Panc1 (cell line): ENCODE results near the gene MAGI1. TPM values are rescaled to one million over a fixed set of nuclear protein-coding genes. Genes with fewer than 3 reads are reported as not detected.

Experiments used
- ATAC-seq: fragments of 200-7000 bp; cut with Tn5 transposase; 2 replicates; pipeline ENCODE4 v1.9.1; 2020; ENCODE audit warnings: mild to moderate bottlenecking, moderate library complexity
- BruUV-seq: library from RNA; stranded (reverse); fragments of 400-500 nt; replicated peaks from 2 replicates; lab custom pipeline; 2021; lab: Mats Ljungman, UMichigan
- CTCF ChIA-PET: fragments of 300-600 bp; sonication (Branson Sonifier 250); formaldehyde crosslinking; loops from one replicate; lab custom pipeline; 2022; ENCODE audit warnings: antibody characterized with exemption; lab: Charles Lee
- POLR2A ChIA-PET: fragments of 300-600 bp; sonication (Branson Sonifier 250); formaldehyde crosslinking; loops from one replicate; lab custom pipeline; 2022; ENCODE audit warnings: antibody characterized with exemption; lab: Charles Lee
- DNase-seq: peaks from one replicate; pipeline ENCODE4 v3.0.0-alpha.2; 2010; ENCODE audit warnings: low read depth, low spot score
- H3K27ac ChIP-seq: 2 replicates; pipeline ENCODE4 v1.5.1; 2011; ENCODE audit warnings: mild to moderate bottlenecking, low read length, inconsistent platforms
- H3K27me3 ChIP-seq: fragments of 200-500 bp; sonication (Bioruptor generic); 2 replicates; pipeline ENCODE4 v1.6.0; 2014; ENCODE audit warnings: low read length, inconsistent platforms; ENCODE audit not compliant: control insufficient read depth, insufficient read depth
- H3K36me3 ChIP-seq: fragments of 200-500 bp; sonication (Bioruptor generic); 2 replicates; pipeline ENCODE4 v1.5.1; 2014; ENCODE audit warnings: inconsistent platforms, mild to moderate bottlenecking, low read length, moderate library complexity; ENCODE audit not compliant: control insufficient read depth, insufficient read depth
- H3K4me1 ChIP-seq: 2 replicates; pipeline ENCODE4 v1.5.1; 2011; ENCODE audit warnings: inconsistent platforms, mild to moderate bottlenecking, low read length, moderate library complexity; ENCODE audit not compliant: control insufficient read depth, insufficient read depth
- H3K4me3 ChIP-seq, 2 experiments: 2 replicates each; pipeline ENCODE4 v1.5.1; 2011 to 2012; ENCODE audit warnings: low read depth in 2 of 2, low read length in 2 of 2, mild to moderate bottlenecking in 2 of 2, inconsistent platforms in 1 of 2, moderate library complexity in 1 of 2
- H3K9me3 ChIP-seq: fragments of 200-500 bp; sonication (Bioruptor generic); 2 replicates; pipeline ENCODE4 v1.5.1; 2014; ENCODE audit warnings: low read depth, mild to moderate bottlenecking, inconsistent platforms, low read length, moderate library complexity; ENCODE audit not compliant: control insufficient read depth, insufficient read depth
- CTCF ChIP-seq: fragments of 450-650 bp; IDR thresholded peaks from 2 replicates; pipeline ENCODE4 v1.5.1; 2017; ENCODE audit warnings: mild to moderate bottlenecking
- POLR2AphosphoS5 ChIP-seq: IDR thresholded peaks from 2 replicates; pipeline ENCODE4 v1.6.1; 2012; ENCODE audit warnings: mild to moderate bottlenecking, low read depth, low read length, moderate library complexity
- REST ChIP-seq, 2 experiments: IDR thresholded peaks; 2 replicates each; pipeline ENCODE4 v1.6.1; 2011 to 2012; ENCODE audit warnings: low read depth in 2 of 2, control low read depth in 1 of 2, low read length in 1 of 2, mild to moderate bottlenecking in 1 of 2, moderate library complexity in 1 of 2; ENCODE audit not compliant: insufficient read depth in 1 of 2
- SIN3A ChIP-seq: IDR thresholded peaks from 2 replicates; pipeline ENCODE4 v1.6.1; 2012; ENCODE audit warnings: low read depth, mild to moderate bottlenecking, low read length, moderate library complexity, borderline replicate concordance; ENCODE audit not compliant: insufficient read depth
- TCF7L2 ChIP-seq: IDR thresholded peaks from 2 replicates; pipeline ENCODE4 v1.6.1; 2011; ENCODE audit warnings: mild to moderate bottlenecking, low read depth, low read length, inconsistent platforms
- in situ Hi-C: cut with HindIII; loops from 2 replicates; pipeline ENCODE4 v1.10.0; 2016; ENCODE audit warnings: low sequenced_read_pairs, low pct_unique_long_range_greater_than_20kb
- intact Hi-C: fragments of 100-400 bp; cut with micrococcal nuclease; formaldehyde crosslinking; loops from one replicate; pipeline ENCODE4 v1.10.0; 2022; ENCODE audit not compliant: unreplicated experiment
- total RNA-seq: library from RNA; stranded (reverse); gene quantifications from one replicate; pipeline ENCODE4 v1.2.1, GENCODE V29; 2021; ENCODE audit not compliant: unreplicated experiment

The MAGI1 gene
- total RNA-seq, 1 experiment from 2014 or later = 9.5 TPM

- Histone ChIP-seq H3K4me1 (peaks cover 5% of the 10 kb centered on the region; the same call in 1 of the 2 replicates), H3K27ac (no peak overlapping the region), H3K27me3 (no peaks in the 10 kb centered on the region), H3K36me3 (no peaks in the 10 kb centered on the region), H3K4me3 (no peak overlapping the region), H3K9me3 (no peaks in the 10 kb centered on the region)
- BruUV-seq = no TSS peak
- TF ChIP-seq CTCF (no peak), TCF7L2 (no peak), POLR2AphosphoS5 (no peak), SIN3A (no peak), REST (IDR thresholded peaks at IDR 0.05; ENCODE audit: insufficient read depth in 1 of 2, low read depth in 2 of 2, low read length in 1 of 2) (no peak)
- no peak for ATAC-seq
- in situ Hi-C loops = no loop called here
- intact Hi-C loops = no loop called here
- POLR2A ChIA-PET = no interaction called here
- DNase-seq = no peak
- CTCF ChIA-PET = no interaction called here
Measured at GRCh38 chr3:65783117-65783516, 255.6 kb downstream of the MAGI1 start.

- intact Hi-C loops (no loop called here), in situ Hi-C loops (no loop called here)
- peaks cover 5% of the 10 kb centered on the region; the same call in 1 of the 2 replicates for H3K4me1 ChIP-seq
- POLR2A ChIA-PET = no interaction called here
- no TSS peak for BruUV-seq
- DNase-seq (no peak), ATAC-seq (no peak)
- H3K9me3 ChIP-seq = no peaks in the 10 kb centered on the region
- TF ChIP-seq POLR2AphosphoS5 (no peak), CTCF (no peak)
- CTCF ChIA-PET = no interaction called here
- no peaks in the 10 kb centered on the region for H3K36me3 ChIP-seq
- H3K27ac ChIP-seq = no peak overlapping the region
- H3K4me3 ChIP-seq = no peak overlapping the region
- H3K27me3 ChIP-seq = no peaks in the 10 kb centered on the region
Measured at GRCh38 chr3:65781594-65781993, 257.1 kb downstream of the MAGI1 start.

DNA sequence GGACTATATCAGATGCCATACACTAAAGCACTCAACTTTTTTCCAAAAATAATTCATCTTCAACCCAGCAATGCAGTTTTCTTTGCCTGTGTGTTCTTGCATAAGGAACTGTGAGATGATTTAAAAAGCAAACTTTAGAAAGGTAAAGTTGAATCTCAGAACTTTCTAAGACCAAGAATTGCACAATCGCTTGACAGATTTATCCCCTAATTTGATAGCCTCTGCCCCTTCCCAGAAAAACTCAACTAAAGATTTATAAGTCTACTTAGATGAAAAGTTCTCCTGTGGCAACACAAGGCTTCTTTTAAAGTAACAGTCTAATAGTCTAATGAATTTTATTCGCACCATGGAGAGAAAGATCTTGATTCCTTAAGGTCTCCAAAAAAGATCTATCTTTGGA, 259.3 kb downstream of the MAGI1 start:
- Histone ChIP-seq H3K4me3 (no peak overlapping the region), H3K4me1 (peaks cover 5% of the 10 kb centered on the region; the same call in 1 of the 2 replicates), H3K27ac (no peak overlapping the region), H3K36me3 (no peaks in the 10 kb centered on the region), H3K27me3 (no peaks in the 10 kb centered on the region), H3K9me3 (no peaks in the 10 kb centered on the region)
- intact Hi-C loops = no loop called here
- in situ Hi-C loops = no loop called here
- POLR2A ChIA-PET = no interaction called here
- CTCF ChIA-PET = no interaction called here
- no peak for ATAC-seq
- no peak for DNase-seq
- TF ChIP-seq SIN3A (no peak), REST (IDR thresholded peaks at IDR 0.05; ENCODE audit: insufficient read depth in 1 of 2, low read depth in 2 of 2, low read length in 1 of 2) (no peak), POLR2AphosphoS5 (no peak), CTCF (no peak), TCF7L2 (no peak)
- BruUV-seq = no TSS peak
